Fibroblast of mammary gland (primary cell): ENCODE results near the gene CACNA1H.

ENCODE experiments used
- DNase-seq: peaks from one replicate; pipeline ENCODE4 v3.0.0-alpha.2; 2010; ENCODE audit warnings: low read depth
- H3K4me3 ChIP-seq: 2 replicates; pipeline ENCODE4 v1.5.1; 2011; ENCODE audit warnings: low read depth, mild to moderate bottlenecking, low read length, moderate library complexity; ENCODE audit not compliant: control insufficient read depth
- TF ChIP-seq, protein P1 (sequence below): conservative IDR thresholded peaks from 2 replicates; pipeline ENCODE4 v1.5.1; 2011; ENCODE audit warnings: low read depth, low read length, inconsistent platforms; ENCODE audit not compliant: control insufficient read depth, insufficient read depth

Gene CACNA1H

GRCh38 chr16:1126044-1126443, 26.9 kb upstream of the CACNA1H start:
- TF ChIP-seq, protein P1, sequence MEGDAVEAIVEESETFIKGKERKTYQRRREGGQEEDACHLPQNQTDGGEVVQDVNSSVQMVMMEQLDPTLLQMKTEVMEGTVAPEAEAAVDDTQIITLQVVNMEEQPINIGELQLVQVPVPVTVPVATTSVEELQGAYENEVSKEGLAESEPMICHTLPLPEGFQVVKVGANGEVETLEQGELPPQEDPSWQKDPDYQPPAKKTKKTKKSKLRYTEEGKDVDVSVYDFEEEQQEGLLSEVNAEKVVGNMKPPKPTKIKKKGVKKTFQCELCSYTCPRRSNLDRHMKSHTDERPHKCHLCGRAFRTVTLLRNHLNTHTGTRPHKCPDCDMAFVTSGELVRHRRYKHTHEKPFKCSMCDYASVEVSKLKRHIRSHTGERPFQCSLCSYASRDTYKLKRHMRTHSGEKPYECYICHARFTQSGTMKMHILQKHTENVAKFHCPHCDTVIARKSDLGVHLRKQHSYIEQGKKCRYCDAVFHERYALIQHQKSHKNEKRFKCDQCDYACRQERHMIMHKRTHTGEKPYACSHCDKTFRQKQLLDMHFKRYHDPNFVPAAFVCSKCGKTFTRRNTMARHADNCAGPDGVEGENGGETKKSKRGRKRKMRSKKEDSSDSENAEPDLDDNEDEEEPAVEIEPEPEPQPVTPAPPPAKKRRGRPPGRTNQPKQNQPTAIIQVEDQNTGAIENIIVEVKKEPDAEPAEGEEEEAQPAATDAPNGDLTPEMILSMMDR = no peak
- H3K4me3 ChIP-seq = no peak overlapping the region
- no peak for DNase-seq

DNA sequence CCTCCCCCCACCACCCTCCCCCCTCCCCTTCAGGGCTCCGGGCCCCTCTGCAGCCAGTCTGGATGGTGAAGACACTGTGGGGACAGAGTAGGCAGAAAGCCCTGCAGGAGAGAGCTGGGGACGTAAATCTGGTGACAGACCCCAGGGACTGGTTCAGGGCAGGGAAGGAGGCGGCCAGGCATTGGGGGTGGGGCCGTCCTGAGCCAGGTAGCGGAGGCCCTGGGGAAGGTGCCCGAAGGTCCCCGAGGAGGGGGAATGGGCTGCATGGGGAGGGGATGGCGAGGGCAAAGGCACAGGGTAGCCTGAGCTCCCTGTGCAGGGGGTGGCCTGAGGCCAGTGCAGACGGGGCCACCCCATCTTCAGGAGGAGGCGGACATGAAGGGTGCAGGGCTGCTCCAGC, 26.3 kb upstream of the CACNA1H start:
- TF ChIP-seq, protein P1 = no peak
- DNase-seq = no peak
- no peak overlapping the region for H3K4me3 ChIP-seq

DNA sequence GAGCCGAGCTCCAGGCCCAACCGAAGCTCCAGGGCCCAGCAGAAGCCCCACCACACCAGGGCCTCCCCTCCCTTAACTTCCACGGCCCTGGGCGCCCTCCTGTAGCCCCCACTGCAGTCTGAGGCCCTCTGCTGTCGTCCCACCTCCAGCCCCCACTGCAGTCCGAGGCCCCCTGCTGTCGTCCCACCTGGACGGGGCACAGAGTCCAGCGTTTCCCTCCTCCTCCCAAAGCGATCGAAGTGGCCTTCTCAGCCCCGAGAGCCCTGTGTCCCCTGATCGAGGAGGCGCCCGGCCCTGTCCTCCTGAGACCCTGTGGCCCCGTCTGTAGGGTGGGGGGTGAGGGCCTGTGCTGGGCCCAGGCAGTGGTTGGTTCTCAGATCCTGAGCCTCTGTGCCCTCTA, 25.8 kb upstream of the CACNA1H start:
- no peak overlapping the region for H3K4me3 ChIP-seq
- TF ChIP-seq, protein P1 = no peak
- no peak for DNase-seq

- TF ChIP-seq, protein P1 = no peak
- no peak for DNase-seq
- H3K4me3 ChIP-seq = no peak overlapping the region
These were observed 24.8 kb upstream of the CACNA1H start for GRCh38 chr16:1127971-1128715.

DNA sequence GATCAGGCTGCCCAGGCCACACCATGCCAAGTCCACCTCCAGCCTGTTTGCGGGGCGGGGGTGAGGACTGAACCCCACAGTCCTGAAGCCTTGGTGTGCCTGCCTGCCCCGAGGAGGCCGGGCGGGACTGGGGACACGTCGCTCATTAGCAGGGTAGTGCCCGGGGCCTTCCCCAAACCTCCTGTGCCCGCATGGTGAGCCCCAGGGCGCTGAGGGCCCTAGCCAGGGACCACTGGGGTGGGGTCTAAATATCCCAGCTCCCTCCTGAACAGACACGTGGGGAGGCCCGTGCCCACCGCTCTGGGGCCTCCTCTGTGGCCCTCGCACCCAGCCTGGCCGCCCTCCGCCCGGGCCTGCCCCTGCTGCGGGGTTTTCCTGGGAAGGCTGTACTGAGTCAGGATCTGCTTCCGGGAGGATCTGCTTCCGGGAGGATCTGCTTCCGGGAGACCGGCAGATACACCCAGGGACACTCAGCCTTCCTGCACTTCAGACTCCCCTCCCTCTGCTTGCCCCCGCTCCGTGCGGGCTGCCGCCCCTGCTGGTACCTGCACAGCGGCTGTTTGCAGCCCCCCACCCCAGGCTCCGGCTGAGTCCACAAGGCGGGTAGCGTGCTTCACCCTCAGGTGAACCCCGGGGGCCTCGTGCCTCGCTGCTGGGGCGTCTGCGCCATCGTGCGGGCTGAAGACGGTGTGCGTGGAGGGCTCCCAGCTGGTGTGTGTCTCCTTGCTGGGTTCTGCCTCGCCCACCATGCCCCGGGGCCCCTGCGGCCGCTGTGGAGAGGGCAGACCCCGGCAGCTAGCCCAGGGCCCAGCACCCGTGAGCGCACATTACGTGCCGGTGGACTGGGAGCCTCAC, 23.6 kb upstream of the CACNA1H start:
- TF ChIP-seq, protein P1 = no peak
- no peak overlapping the region for H3K4me3 ChIP-seq
- no peak for DNase-seq

DNA sequence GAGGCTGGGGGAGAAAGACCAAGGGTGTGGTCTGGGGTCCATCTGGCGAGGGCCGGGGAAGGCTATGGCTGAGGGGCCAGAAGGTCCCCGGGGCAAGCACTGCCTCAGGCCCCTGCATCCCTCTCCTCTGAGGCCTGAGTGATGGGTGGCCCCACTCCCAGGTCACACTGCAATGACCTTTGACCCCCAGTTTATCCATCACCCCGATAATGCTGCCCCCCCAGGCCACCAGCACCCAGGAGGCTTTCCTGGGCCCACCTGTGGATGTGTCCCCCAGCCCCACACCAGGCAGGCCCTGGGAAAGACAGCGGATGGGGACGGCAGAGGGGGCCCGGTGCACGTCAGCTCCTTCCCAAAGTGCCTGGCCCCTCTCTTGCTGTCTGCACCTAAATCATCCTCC, 22.5 kb upstream of the CACNA1H start:
- no peak overlapping the region for H3K4me3 ChIP-seq
- TF ChIP-seq, protein P1 = no peak
- DNase-seq = no peak
